Keratinocyte (primary cell): ENCODE measurements around the gene EIF4G2. TPM values are rescaled to one million over a fixed set of nuclear protein-coding genes. Genes with fewer than 3 reads are reported as not detected.

ENCODE experiments used
- DNase-seq: peaks from one replicate; pipeline ENCODE4 v3.0.0-alpha.2; 2011; ENCODE audit warnings: low read depth, missing footprints, low spot score
- FAIRE-seq: peaks from 2 replicates; lab custom pipeline; 2011; peaks lifted over from hg19 to GRCh38; lab: Jason Lieb, UNC
- H2AFZ ChIP-seq: 2 replicates; pipeline ENCODE4 v1.6.0; 2012; ENCODE audit warnings: low read length, control low read depth, inconsistent platforms; ENCODE audit not compliant: control insufficient read depth
- H3K27ac ChIP-seq: 2 replicates; pipeline ENCODE4 v1.5.1; 2011; ENCODE audit warnings: low read length; ENCODE audit not compliant: control insufficient read depth, insufficient read depth
- H3K27me3 ChIP-seq: 3 replicates; pipeline ENCODE4 v1.6.0; 2011; ENCODE audit warnings: low read length; ENCODE audit not compliant: control insufficient read depth, insufficient read depth; ENCODE audit errors: extremely low read depth
- H3K36me3 ChIP-seq, 2 experiments: 2 replicates in 1 of 2; 3 replicates in 1 of 2; pipeline ENCODE4 v1.5.1; 2011; ENCODE audit warnings: low read length in 2 of 2, mild to moderate bottlenecking in 1 of 2; ENCODE audit not compliant: control insufficient read depth in 2 of 2, insufficient read depth in 2 of 2; ENCODE audit errors: extremely low read depth in 1 of 2
- H3K4me1 ChIP-seq: 3 replicates; pipeline ENCODE4 v1.5.1; 2011; ENCODE audit warnings: low read length; ENCODE audit not compliant: control insufficient read depth, insufficient read depth; ENCODE audit errors: extremely low read depth
- H3K4me2 ChIP-seq: 3 replicates; pipeline ENCODE4 v1.6.0; 2011; ENCODE audit warnings: low read depth, low read length; ENCODE audit not compliant: control insufficient read depth, insufficient read depth; ENCODE audit errors: extremely low read depth
- H3K4me3 ChIP-seq, 3 experiments: fragments of 200-600 bp in 1 of 3; sonication (generic) in 1 of 3; 2 replicates in 2 of 3; 3 replicates in 1 of 3; pipeline ENCODE4 v1.5.1; 2011 to 2016; ENCODE audit warnings: low read length in 3 of 3, mild to moderate bottlenecking in 3 of 3, control low read depth in 2 of 3, inconsistent platforms in 1 of 3, low read depth in 1 of 3, mixed read lengths in 1 of 3, mixed run types in 1 of 3, moderate library complexity in 1 of 3; ENCODE audit not compliant: control insufficient read depth in 2 of 3, insufficient read depth in 2 of 3; ENCODE audit errors: extremely low read depth in 1 of 3
- H3K79me2 ChIP-seq: 2 replicates; pipeline ENCODE4 v1.6.0; 2012; ENCODE audit warnings: low read length; ENCODE audit not compliant: control insufficient read depth, insufficient read depth
- H3K9ac ChIP-seq: 3 replicates; pipeline ENCODE4 v1.6.0; 2011; ENCODE audit warnings: low read length; ENCODE audit not compliant: control insufficient read depth, insufficient read depth; ENCODE audit errors: extremely low read depth
- H3K9me1 ChIP-seq: 3 replicates; pipeline ENCODE4 v1.6.0; 2011; ENCODE audit warnings: low read length; ENCODE audit not compliant: control insufficient read depth, insufficient read depth; ENCODE audit errors: extremely low read depth
- H3K9me3 ChIP-seq: 2 replicates; pipeline ENCODE4 v1.5.1; 2012; ENCODE audit warnings: low read depth, low read length; ENCODE audit not compliant: control insufficient read depth
- H4K20me1 ChIP-seq: 3 replicates; pipeline ENCODE4 v1.6.0; 2011; ENCODE audit warnings: low read length; ENCODE audit not compliant: control insufficient read depth, insufficient read depth; ENCODE audit errors: extremely low read depth
- CTCF ChIP-seq, 3 experiments: IDR thresholded peaks in 1 of 3; conservative IDR thresholded peaks in 1 of 3; optimal IDR thresholded peaks in 1 of 3; 2 replicates in 2 of 3; 3 replicates in 1 of 3; pipeline versions ENCODE3 to v1.5.1; 2011; ENCODE audit warnings: low read length in 3 of 3, mild to moderate bottlenecking in 3 of 3, moderate library complexity in 2 of 3, control low read depth in 1 of 3, inconsistent platforms in 1 of 3; ENCODE audit not compliant: insufficient read depth in 2 of 3; ENCODE audit errors: extremely low read depth in 1 of 3
- EZH2 ChIP-seq: IDR thresholded peaks from one replicate; pipeline ENCODE4 v1.6.1; 2012; ENCODE audit warnings: inconsistent platforms, mild to moderate bottlenecking, low read length, moderate library complexity
- dilution Hi-C: fragments of 300-500 bp; cut with MboI; formaldehyde crosslinking; loops from one replicate; pipeline ENCODE4 v1.7.0; 2020; ENCODE audit warnings: low sequenced_read_pairs; ENCODE audit not compliant: extremely low pct_ligation_motif_present
- polyA plus RNA-seq, 5 experiments: library from polyadenylated mRNA; depleted of rRNA in 3 of 5; stranded (reverse) in 3 of 5; stranded (forward) in 1 of 5; unstranded in 1 of 5; fragments of >200 nt; gene quantifications; 1 replicate in 1 of 5; 2 replicates in 3 of 5; 3 replicates in 1 of 5; pipeline versions ENCODE4 v1.2.1 to v1.2.3, GENCODE V29; 2011 to 2012; ENCODE audit warnings: missing spikeins in 2 of 5, low read depth in 1 of 5, low replicate concordance in 1 of 5

Gene EIF4G2
- polyA plus RNA-seq, 1 donor (not counting 4 experiments of a cell fraction or from before 2014, with no cell fraction given), result 643 TPM

GRCh38 chr11:10818594-10818993, 9.9 kb upstream of the EIF4G2 start:
- H3K4me2 ChIP-seq, result no peak overlapping the region
- no peak overlapping the region for H3K9ac ChIP-seq
- no peaks in the 10 kb centered on the region for H4K20me1 ChIP-seq
- H3K9me1 ChIP-seq, result no peaks in the 10 kb centered on the region
- no peaks in the 10 kb centered on the region for H3K36me3 ChIP-seq
- H3K27me3 ChIP-seq, result no peaks in the 10 kb centered on the region
- no peaks in the 10 kb centered on the region for H3K4me1 ChIP-seq
- no peaks in the 10 kb centered on the region for H3K79me2 ChIP-seq
- dilution Hi-C loops, result no loop called here
- FAIRE-seq (no peak), DNase-seq (no peak)
- no peaks in the 10 kb centered on the region for H3K9me3 ChIP-seq
- TF ChIP-seq CTCF (optimal IDR thresholded peaks at IDR 0.05 in 1 of 3, IDR thresholded peaks at IDR 0.05 in 1 of 3, conservative IDR thresholded peaks at IDR 0.05 in 1 of 3; ENCODE audit: extremely low read depth in 1 of 3, insufficient read depth in 2 of 3, low read length in 3 of 3) (no peak), EZH2 (no peak)
- H3K27ac ChIP-seq, result no peak overlapping the region
- no peak overlapping the region for H2AFZ ChIP-seq
- no peak overlapping the region for H3K4me3 ChIP-seq

- FAIRE-seq, result no peak
- DNase-seq, result no peak
These were observed 5.2 kb upstream of the EIF4G2 start for GRCh38 chr11:10813945-10814344.

More at GRCh38 chr11:10813945-10814344, 5.2 kb upstream of the EIF4G2 start:
- H3K27ac ChIP-seq, result no peak overlapping the region
- no peaks in the 10 kb centered on the region for H3K36me3 ChIP-seq
- H3K9me3 ChIP-seq, result no peaks in the 10 kb centered on the region
- H4K20me1 ChIP-seq, result no peaks in the 10 kb centered on the region
- TF ChIP-seq EZH2, result no peak
- TF ChIP-seq CTCF (optimal IDR thresholded peaks at IDR 0.05 in 1 of 3, IDR thresholded peaks at IDR 0.05 in 1 of 3, conservative IDR thresholded peaks at IDR 0.05 in 1 of 3; ENCODE audit: extremely low read depth in 1 of 3, insufficient read depth in 2 of 3, low read length in 3 of 3), result no peak
- H3K9me1 ChIP-seq, result no peaks in the 10 kb centered on the region
- peaks cover 10% of the 10 kb centered on the region for H3K4me1 ChIP-seq
- H3K27me3 ChIP-seq, result no peaks in the 10 kb centered on the region
- no peaks in the 10 kb centered on the region for H3K79me2 ChIP-seq
- H3K9ac ChIP-seq, result no peak overlapping the region
- H3K4me2 ChIP-seq, result no peak overlapping the region
- dilution Hi-C loops, result no loop called here
- no peak overlapping the region for H3K4me3 ChIP-seq
- H2AFZ ChIP-seq, result no peak overlapping the region
